ENCODE data around the gene PARN.

PARN gene

DNA sequence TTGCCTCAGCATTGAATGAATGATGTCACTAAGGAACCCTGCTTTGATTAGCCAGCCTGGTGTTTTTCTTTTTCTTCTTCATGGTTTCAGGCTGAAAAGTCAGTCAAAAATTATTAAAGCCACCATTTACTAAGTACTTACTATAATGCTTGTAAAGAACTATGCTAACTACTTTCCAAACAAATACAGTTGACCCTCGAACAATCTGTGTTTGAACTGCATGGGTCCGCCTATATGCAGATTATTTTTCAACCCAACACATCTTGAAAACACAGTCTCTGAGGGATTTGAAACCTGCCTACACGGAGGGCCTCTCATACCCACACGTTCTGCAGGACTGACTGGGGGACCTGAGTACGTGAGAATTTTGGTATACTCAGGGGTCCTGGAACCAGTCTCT is 136.3 kb downstream of the PARN start:
- H3K4me1 Mint-ChIP-seq, result peaks cover 48% of the 10 kb centered on the region
- no peak overlapping the region for H3K4me3 Mint-ChIP-seq
- no peaks in the 10 kb centered on the region for H3K9me3 Mint-ChIP-seq
- ATAC-seq (no peak), DNase-seq (no peak)
- no peaks in the 10 kb centered on the region for H3K27me3 Mint-ChIP-seq
- no peak overlapping the region for H3K27ac Mint-ChIP-seq

DNA sequence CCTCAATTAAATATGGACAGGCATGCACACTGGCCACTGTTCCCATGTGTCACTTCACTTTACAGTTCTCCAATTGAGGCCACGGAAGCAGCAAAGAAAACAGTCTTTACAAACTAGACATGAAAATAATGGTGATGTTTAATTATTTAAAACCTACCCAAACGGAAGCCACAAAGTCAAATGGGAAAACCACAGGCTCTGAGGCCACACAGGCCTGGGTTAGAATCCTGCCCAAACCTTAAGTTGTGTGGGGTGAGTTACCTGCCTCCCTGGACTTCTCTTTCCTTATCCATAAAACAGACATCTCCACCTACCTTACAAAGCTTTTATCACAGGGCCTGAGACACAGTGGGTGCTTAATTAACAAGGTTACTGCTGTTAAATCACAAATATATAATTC is 137.4 kb downstream of the PARN start:
- H3K27me3 Mint-ChIP-seq, result no peaks in the 10 kb centered on the region
- H3K9me3 Mint-ChIP-seq, result no peaks in the 10 kb centered on the region
- DNase-seq (no peak), ATAC-seq (no peak)
- no peak overlapping the region for H3K27ac Mint-ChIP-seq
- H3K4me3 Mint-ChIP-seq, result no peak overlapping the region
- peaks cover 54% of the 10 kb centered on the region for H3K4me1 Mint-ChIP-seq

DNA sequence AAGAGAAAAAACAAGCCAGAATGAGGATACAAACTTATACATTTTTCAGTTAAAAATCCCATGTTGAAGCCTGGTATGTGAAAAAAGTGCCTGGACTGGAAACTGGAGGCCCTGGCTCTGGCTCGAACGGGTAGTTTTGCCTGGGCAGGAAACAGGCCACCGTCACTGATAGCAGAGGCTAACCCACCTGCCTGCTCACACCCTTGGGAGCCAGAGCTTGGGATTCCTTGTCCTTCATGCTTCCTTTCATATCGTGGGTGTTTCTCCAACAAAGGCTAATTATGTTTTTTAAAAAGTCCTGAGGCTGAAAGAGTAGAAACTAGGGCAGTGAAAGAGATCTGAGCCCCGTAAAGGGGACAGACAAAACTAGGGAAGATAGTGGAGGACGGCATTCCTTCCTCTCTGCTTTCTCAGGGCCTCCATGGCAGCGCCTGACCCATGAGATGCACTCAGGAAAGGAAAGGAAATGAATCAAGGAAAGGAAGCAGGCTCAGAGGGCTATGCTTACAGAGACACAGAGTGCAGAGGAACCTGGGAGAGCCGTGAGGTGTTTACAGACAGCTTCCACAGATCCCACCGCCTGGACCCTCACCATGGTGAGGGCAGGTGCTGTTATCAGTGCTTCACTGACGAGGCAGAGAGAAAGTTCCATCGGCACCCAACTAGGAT is 138.1 kb downstream of the PARN start:
- H3K27me3 Mint-ChIP-seq, result no peaks in the 10 kb centered on the region
- no peak overlapping the region for H3K4me3 Mint-ChIP-seq
- no peak for ATAC-seq
- no peaks in the 10 kb centered on the region for H3K9me3 Mint-ChIP-seq
- H3K27ac Mint-ChIP-seq, result peak overlapping the region in 1 of 2 donors; percentile 18
- peaks cover 56% of the 10 kb centered on the region for H3K4me1 Mint-ChIP-seq
- no peak for DNase-seq

DNA sequence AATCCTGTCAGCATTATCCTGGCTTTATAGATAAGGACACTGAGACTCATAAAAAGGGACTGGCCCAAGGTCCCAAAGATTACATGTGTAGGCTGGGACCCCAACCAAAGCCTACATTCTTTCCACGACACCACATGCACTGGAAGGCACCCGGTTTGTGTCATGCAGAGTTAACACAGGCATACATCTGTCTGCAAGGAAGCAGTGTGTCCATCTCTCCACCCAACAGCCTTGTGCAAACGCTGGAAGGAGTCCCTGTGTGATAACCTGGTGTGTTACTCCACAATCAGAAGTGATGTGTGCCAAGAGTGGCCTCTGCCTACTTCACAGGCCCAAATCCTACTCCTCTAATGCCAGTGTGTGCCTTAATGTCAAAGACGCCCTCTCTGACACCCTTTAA is 139.8 kb downstream of the PARN start:
- DNase-seq, result no peak
- no peak for ATAC-seq
- Mint-ChIP-seq H3K4me3 (no peak overlapping the region), H3K4me1 (peaks cover 47% of the 10 kb centered on the region), H3K27me3 (no peaks in the 10 kb centered on the region), H3K9me3 (no peaks in the 10 kb centered on the region), H3K27ac (no peak overlapping the region)

DNA sequence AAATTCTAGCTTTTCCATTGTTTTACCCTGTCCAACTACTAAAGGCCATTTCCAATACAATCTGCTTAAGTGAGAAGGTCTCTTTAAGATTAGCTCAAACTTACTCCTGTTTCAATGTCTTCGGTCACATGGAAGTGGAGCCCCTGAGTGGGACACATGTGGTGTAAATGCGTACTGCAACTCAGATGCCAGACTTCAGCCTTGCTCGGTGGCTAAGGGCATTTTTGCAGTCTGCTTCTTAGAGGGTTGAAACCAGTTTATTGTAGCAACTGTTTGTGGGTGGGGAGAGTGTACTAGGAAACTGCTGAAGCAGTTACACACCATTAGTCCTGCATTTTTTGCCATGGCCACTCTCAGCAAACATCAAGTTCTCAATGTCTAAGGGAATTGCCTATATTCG is 140.6 kb downstream of the PARN start:
- Mint-ChIP-seq H3K27ac (no peak overlapping the region), H3K9me3 (no peaks in the 10 kb centered on the region), H3K4me1 (peaks cover 40% of the 10 kb centered on the region), H3K4me3 (no peak overlapping the region), H3K27me3 (no peaks in the 10 kb centered on the region)
- peak; percentile 39 for ATAC-seq
- no peak for DNase-seq

DNA sequence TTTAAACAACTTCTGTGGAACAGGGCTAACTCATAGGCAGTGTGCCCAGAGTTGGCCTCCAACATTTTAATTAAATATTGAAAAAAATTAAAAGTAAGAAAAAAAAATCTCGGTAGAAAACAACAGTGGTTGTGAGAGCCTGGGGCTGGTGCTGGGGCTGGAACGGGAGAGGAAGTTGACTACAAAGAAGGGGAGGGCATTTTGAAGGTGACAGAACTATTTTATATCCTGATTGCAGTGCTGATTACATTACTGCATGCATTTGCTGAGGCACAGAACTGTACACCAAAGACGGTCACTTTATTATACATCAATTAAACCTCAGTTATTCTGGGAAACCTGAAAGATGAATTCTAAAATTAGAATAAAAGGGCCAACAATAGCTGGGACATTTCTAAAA is 142.5 kb downstream of the PARN start:
- ATAC-seq, result no peak
- no peak overlapping the region for H3K27ac Mint-ChIP-seq
- DNase-seq, result no peak
- no peak overlapping the region for H3K4me3 Mint-ChIP-seq
- peaks cover 24% of the 10 kb centered on the region for H3K4me1 Mint-ChIP-seq
- no peaks in the 10 kb centered on the region for H3K27me3 Mint-ChIP-seq
- no peaks in the 10 kb centered on the region for H3K9me3 Mint-ChIP-seq

DNA sequence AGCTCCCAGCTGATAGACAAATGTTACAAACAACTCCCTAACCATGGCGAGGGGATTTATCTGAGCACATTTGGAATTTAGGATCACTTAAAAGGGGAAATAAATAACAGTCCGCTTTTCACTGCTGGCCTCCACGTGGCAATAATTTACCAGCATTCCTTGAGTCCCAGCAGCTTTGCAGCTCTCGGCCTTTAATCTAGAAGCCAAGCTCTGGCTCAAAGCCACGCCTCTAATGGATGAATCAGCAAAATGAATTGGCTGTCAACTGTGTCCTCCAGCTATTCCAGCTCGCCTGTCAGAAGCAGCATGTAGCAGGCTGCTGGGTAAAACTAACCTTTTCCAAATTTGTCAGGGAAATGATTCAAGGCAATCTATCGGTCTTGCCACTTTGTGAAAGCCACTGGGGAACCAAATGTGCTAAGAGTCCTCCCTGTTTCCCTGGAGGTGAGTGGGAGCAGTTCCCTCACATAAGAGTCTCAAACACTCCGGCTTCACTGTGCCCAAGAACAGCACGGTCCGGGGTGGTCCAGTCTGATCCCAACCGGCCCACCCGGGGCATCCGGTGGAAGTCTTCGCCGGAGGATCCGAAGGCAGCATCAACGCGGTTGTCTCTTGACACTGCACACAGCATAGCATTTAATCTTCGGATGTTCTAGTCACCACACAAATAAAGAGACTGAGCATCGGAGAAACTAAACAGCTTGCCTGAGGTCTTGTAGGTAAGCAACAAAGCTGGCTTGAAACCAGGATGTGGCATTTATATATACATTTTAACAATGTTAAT is 143.3 kb downstream of the PARN start:
- H3K27me3 Mint-ChIP-seq, result no peaks in the 10 kb centered on the region
- no peaks in the 10 kb centered on the region for H3K9me3 Mint-ChIP-seq
- peaks cover 16% of the 10 kb centered on the region for H3K4me1 Mint-ChIP-seq
- no peak overlapping the region for H3K4me3 Mint-ChIP-seq
- DNase-seq (no peak), ATAC-seq (no peak)
- H3K27ac Mint-ChIP-seq, result no peak overlapping the region

DNA sequence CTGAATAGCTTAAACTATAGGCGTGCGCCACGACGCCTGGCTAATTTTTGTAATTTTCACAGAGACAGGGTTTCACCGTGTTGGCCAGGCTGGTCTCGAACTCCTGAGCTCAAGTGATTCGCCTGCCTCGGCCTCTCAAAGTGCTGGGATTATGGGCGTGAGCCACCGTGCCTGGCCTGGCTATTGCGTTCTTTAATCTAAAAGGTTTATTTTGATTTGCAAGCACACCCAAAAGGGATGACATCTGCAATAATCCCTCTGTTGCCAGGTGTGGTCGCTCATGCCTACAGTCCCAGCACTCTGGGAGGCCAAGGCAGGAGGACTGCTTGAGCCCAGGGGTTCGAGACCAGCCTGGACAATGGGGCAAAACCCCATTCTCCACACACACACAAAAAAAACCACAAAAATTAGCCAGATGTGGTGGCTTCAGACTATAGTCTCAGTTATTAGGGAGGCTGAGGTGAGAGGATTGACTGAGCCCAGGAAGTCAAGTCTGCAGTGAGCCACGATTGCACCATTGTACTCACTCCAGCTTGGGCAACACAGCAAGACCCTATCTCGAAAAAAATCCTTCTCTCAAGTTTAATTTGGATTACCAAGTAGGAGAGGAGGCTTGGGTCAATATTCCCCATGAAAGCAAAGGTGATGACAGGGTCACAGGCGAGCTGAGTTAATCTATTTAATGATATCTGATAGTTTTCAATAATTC is 144.1 kb downstream of the PARN start:
- Mint-ChIP-seq H3K4me3 (no peak overlapping the region), H3K27ac (no peak overlapping the region), H3K27me3 (no peaks in the 10 kb centered on the region), H3K4me1 (peaks cover 16% of the 10 kb centered on the region), H3K9me3 (no peaks in the 10 kb centered on the region)
- DNase-seq, result no peak
- ATAC-seq, result no peak

DNA sequence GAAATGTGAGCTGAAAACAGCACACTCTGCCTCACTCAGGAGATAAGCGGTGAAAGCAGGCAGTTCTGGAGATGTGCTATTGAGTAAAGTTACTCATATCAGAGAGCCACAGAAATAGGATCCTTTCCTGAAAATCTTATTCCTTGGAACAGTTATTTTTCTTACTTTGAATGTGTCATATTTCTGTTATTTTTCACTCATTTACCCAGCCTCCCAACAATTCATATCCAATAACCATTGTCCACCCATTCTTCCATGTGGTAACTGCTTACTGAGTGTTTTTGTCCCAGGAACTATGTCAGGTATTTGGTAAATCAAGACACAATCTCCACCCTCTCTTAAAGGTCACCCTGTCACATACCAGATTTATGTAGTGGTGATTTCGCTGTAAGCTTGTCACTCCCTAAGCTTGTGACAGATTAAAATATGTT is 144.9 kb downstream of the PARN start:
- Mint-ChIP-seq H3K27me3 (no peaks in the 10 kb centered on the region), H3K4me3 (no peak overlapping the region), H3K4me1 (peaks cover 16% of the 10 kb centered on the region), H3K27ac (no peak overlapping the region), H3K9me3 (no peaks in the 10 kb centered on the region)
- DNase-seq, result no peak
- no peak for ATAC-seq

DNA sequence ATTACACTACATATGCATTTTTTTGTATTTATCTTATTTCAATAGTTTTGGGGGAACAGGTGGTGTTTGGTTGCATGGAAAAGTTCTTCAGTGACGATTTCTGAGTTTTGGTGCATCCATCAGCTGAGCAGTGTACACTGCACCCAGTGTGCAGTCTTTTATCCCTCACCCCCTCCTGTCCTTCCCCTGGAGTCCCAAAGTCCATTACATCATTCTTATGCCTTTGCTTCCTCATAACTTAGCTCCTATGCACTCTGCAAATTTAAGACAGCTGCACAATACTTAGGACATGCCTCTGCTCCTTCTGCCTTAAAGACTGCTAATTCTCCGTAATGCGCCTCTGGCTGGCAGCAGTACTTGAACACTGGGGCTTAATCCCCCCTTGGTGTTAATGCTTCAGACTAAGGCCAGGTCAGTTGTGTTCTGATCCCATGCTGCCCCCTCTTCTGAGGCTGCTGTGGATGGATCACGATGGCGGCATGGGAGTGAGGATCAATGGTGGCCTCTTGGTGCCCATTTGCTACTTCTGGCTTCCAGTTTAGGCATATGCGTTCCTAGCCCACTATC is 146.2 kb downstream of the PARN start:
- no peaks in the 10 kb centered on the region for H3K9me3 Mint-ChIP-seq
- peaks cover 13% of the 10 kb centered on the region for H3K4me1 Mint-ChIP-seq
- DNase-seq, result no peak
- H3K27ac Mint-ChIP-seq, result no peak overlapping the region
- H3K27me3 Mint-ChIP-seq, result no peaks in the 10 kb centered on the region
- no peak for ATAC-seq
- no peak overlapping the region for H3K4me3 Mint-ChIP-seq

DNA sequence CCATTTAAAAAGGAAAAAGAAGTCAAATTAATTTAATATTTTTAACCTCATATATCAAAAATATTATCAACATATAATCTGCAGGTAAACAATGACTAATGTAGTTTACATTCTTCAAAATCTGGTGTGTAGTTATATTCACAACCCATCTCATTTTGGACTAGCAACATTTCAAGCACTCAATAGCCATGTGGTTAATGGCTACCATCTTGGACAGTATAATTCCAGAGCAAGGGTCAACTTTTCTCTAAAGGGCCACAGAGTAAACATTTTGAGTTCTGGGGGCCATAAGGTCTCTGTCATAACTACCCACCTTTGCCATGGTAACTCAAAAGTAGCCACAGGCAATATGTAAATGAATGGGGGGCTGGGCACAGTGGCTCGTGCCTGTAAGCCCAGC is 153.9 kb downstream of the PARN start:
- ATAC-seq, result no peak
- Mint-ChIP-seq H3K9me3 (no peaks in the 10 kb centered on the region), H3K27ac (no peak overlapping the region), H3K4me3 (no peak overlapping the region), H3K27me3 (no peaks in the 10 kb centered on the region), H3K4me1 (no peaks in the 10 kb centered on the region)
- no peak for DNase-seq

DNA sequence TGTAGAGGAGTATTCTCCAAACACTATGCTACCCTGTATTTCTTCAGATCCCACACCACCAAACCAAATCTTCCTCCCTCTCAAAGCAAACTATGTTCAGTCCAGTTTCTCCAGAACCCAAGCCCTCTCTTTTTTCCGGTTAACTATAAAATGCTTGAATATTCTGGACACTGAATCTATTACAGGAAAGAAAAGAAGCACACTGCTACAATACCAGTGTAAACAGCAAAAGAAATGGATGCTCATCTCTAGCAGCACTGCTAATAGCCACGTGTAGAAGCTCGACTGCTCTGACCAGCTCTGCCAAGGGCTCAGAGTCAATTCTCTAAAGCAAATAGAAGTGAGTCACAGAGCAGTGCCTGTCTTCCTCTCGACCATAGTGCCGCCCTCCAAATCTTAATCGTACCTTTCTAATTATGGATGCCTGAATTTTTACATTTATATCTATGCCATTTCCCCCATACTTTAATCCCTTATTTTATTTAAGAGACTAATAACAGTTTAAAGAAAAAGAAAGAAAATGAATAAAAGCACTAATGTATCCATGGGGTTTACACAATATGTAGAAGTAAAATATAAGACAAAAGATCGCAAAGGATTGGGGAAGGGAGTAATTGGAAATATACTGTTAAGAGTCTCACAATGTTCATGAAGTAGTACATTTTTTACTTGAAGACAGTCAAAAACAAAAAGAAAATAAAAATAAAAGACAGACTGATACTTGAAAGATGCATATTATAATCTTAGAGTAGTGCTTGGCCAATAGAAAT is 154.5 kb downstream of the PARN start:
- Mint-ChIP-seq H3K4me3 (no peak overlapping the region), H3K27ac (peak overlapping the region in 1 of 2 donors; percentile 3), H3K9me3 (no peaks in the 10 kb centered on the region), H3K27me3 (no peaks in the 10 kb centered on the region), H3K4me1 (no peaks in the 10 kb centered on the region)
- ATAC-seq (no peak), DNase-seq (no peak)

DNA sequence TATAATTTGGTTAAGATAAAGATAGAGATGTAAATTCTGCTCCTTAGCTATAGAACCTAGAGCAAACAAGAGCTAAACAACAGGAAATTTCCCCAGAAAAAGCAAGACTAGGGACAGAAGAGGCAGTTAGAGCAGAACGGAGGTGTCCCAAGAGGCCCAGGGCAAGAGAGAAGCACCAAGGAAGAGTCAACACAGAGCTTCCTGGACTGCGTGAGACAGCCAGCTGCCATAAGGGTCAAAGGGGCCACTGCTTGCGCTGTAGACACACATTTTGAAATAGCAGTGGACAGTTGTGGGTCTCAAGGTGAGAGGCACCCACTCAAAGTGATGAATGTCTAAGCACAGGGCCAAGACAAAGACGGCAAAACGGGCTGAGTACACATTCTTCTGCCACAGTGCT is 156.6 kb downstream of the PARN start:
- no peaks in the 10 kb centered on the region for H3K4me1 Mint-ChIP-seq
- H3K9me3 Mint-ChIP-seq, result no peaks in the 10 kb centered on the region
- no peak overlapping the region for H3K4me3 Mint-ChIP-seq
- H3K27me3 Mint-ChIP-seq, result no peaks in the 10 kb centered on the region
- no peak for DNase-seq
- ATAC-seq, result no peak
- H3K27ac Mint-ChIP-seq, result peak overlapping the region in 1 of 2 donors; percentile 12

DNA sequence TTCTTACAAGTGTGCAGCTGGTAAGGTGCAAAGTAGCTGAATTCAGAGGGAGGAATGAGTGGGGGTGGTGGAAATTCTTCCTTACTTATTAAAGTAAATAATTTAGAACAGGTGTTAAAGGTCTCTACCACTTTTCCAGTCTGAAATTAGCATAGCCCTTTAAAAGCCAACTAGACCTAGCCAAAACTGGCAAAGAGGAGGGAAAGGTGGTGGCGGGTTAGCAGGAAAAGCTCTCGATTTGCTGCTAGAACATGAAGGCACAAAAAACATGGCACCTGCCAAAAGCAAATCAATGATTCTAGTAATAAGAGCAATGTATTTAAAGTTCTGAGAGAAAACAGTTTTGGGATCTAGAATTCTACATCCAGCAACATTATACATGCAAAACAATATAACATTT is 157.7 kb downstream of the PARN start:
- Mint-ChIP-seq H3K9me3 (no peaks in the 10 kb centered on the region), H3K4me3 (no peak overlapping the region), H3K27me3 (no peaks in the 10 kb centered on the region), H3K4me1 (no peaks in the 10 kb centered on the region), H3K27ac (no peak overlapping the region)
- ATAC-seq (no peak), DNase-seq (no peak)

DNA sequence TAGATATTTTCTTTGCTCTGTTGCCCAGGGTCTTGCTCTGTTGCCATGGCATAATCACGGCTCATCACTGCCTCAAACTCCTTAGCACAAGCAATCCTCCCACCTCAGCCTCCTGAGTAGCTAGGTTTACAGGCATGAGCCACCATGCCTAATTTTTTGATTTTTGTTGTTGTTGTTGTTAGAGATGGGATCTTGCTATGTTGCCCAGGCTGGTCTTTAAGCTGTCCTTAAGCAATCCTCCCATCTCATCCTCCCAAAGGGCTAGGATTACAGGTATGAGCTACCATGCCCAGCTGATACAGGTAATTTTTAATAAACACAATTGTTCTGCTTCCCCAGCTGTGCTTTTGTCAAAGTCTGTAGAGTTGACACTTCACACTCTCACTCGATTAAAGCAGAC is 159.3 kb downstream of the PARN start:
- DNase-seq, result no peak
- no peak for ATAC-seq
- Mint-ChIP-seq H3K4me3 (no peak overlapping the region), H3K27me3 (no peaks in the 10 kb centered on the region), H3K27ac (no peak overlapping the region), H3K9me3 (no peaks in the 10 kb centered on the region), H3K4me1 (no peaks in the 10 kb centered on the region)
